Measurements from ENCODE around the gene ITGA7.

GRCh38 chr12:55653031-55653430, 54.7 kb downstream of the ITGA7 start:
- TF ChIP-seq CTCF (IDR thresholded peaks at IDR 0.05), result no peak
- TF ChIP-seq EZH2 (IDR thresholded peaks at IDR 0.05), result no peak

All from neural progenitor cell (in vitro differentiated cells).